GM21447 (cell line): Measurements from ENCODE around the gene GLIS1.

Experiments used
- ATAC-seq: cut with Tn5 transposase; IDR thresholded peaks from one replicate; pipeline ENCODE4 v1.9.1; 2021; ENCODE audit not compliant: unreplicated experiment

GLIS1 gene

GRCh38 chr1:53694718-53695091, 44.3 kb downstream of the GLIS1 start:
- no peak for ATAC-seq

- no peak for ATAC-seq
These were observed 44.9 kb downstream of the GLIS1 start for GRCh38 chr1:53693773-53694717.

GRCh38 chr1:53693339-53693738, 45.6 kb downstream of the GLIS1 start:
- ATAC-seq = no peak

GRCh38 chr1:53691326-53691725, 47.6 kb downstream of the GLIS1 start:
- no peak for ATAC-seq

- ATAC-seq = no peak
These were observed 48.6 kb downstream of the GLIS1 start for GRCh38 chr1:53690411-53690810.

- ATAC-seq = no peak
These were observed 49.1 kb downstream of the GLIS1 start for GRCh38 chr1:53689736-53690326.

- no peak for ATAC-seq
These were observed 49.7 kb downstream of the GLIS1 start for GRCh38 chr1:53689223-53689622.

GRCh38 chr1:53688381-53689102, 50.4 kb downstream of the GLIS1 start:
- no peak for ATAC-seq

GRCh38 chr1:53687901-53688300, 51.1 kb downstream of the GLIS1 start:
- no peak for ATAC-seq

GRCh38 chr1:53687426-53687825, 51.5 kb downstream of the GLIS1 start:
- ATAC-seq = no peak

GRCh38 chr1:53686965-53687267, 52.0 kb downstream of the GLIS1 start:
- ATAC-seq = no peak

- ATAC-seq = no peak
These were observed 52.6 kb downstream of the GLIS1 start for GRCh38 chr1:53686091-53686964.

- ATAC-seq = no peak
These were observed 53.5 kb downstream of the GLIS1 start for GRCh38 chr1:53685272-53686051.

- ATAC-seq = no peak
These were observed 54.2 kb downstream of the GLIS1 start for GRCh38 chr1:53684741-53685140.

GRCh38 chr1:53683986-53684740, 54.8 kb downstream of the GLIS1 start:
- ATAC-seq = no peak

- ATAC-seq = no peak
These were observed 56.1 kb downstream of the GLIS1 start for GRCh38 chr1:53682881-53683280.

- no peak for ATAC-seq
These were observed 56.8 kb downstream of the GLIS1 start for GRCh38 chr1:53681977-53682685.

- no peak for ATAC-seq
These were observed 57.5 kb downstream of the GLIS1 start for GRCh38 chr1:53681351-53681976.
